OCI-LY1 (cell line): ENCODE results near the gene TPST1.

Experiments
- EZH2 ChIP-seq: fragments of 200-600 bp; sonication (generic), shearing (Covaris generic); IDR thresholded peaks from 2 replicates; pipeline ENCODE4 v1.8.0; 2017; ENCODE audit warnings: borderline replicate concordance, mixed run types, mild to moderate bottlenecking, antibody characterized with exemption, low read length, moderate library complexity, mixed read lengths
- TF ChIP-seq, protein P1 (sequence below): fragments of 200-600 bp; sonication (generic), shearing (Covaris generic); IDR thresholded peaks from 2 replicates; pipeline ENCODE4 v1.5.1; 2017; ENCODE audit warnings: mild to moderate bottlenecking, antibody characterized with exemption, low read length, moderate library complexity, mixed read lengths

DNA sequence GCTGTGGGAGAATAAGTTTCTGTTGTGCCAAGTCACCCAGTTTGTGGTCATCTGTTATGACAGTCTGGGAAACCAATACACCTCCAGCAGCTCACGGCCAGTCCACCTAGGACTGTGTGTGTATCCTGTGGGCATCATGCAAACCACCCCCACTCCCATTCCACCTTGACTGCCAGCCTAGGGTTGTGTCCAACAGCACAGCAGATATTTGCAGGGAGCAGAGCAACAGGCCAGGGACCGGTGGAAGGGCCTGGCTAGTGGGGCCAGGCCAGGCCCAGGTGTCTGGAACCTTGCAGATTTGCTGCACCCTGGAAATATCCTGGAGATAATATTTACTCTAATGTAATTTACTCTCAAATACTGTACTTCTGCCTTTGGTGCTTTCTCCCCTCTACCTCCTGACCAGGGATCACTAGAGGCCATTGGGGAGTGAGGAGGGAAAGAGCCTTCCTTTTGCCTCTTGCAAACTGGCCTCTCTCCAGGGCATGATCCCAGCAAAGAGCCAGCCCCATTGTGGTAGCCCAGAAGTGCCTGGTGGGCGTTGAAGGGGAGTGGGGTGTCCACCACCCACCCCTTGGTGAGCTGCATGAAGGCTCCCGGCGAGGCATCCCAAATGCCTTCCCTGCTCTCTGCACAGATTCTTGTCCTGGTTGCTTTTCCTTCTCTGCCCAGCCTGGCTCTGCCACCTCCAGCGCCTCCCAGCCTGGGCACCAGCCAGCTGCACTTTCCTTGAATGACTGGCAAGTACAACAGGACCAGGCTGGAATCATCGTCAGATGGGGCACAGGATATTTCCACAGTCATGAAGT lies 15.2 kb upstream of the TPST1 start:
- TF ChIP-seq, protein P1, sequence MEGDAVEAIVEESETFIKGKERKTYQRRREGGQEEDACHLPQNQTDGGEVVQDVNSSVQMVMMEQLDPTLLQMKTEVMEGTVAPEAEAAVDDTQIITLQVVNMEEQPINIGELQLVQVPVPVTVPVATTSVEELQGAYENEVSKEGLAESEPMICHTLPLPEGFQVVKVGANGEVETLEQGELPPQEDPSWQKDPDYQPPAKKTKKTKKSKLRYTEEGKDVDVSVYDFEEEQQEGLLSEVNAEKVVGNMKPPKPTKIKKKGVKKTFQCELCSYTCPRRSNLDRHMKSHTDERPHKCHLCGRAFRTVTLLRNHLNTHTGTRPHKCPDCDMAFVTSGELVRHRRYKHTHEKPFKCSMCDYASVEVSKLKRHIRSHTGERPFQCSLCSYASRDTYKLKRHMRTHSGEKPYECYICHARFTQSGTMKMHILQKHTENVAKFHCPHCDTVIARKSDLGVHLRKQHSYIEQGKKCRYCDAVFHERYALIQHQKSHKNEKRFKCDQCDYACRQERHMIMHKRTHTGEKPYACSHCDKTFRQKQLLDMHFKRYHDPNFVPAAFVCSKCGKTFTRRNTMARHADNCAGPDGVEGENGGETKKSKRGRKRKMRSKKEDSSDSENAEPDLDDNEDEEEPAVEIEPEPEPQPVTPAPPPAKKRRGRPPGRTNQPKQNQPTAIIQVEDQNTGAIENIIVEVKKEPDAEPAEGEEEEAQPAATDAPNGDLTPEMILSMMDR = no peak
- no peak for TF ChIP-seq EZH2
